Measurements from ENCODE around the gene TOX2.

The TOX2 gene

GRCh38 chr20:44002861-44003260, 88.2 kb downstream of the TOX2 start:
- in situ Hi-C loops (cut with HindIII; ENCODE audit: low sequenced_read_pairs): no loop called here
- no peak overlapping the region for H3K4me3 ChIP-seq (ENCODE audit: low read depth, low read length)
- no peak for TF ChIP-seq CTCF (IDR thresholded peaks at IDR 0.05; ENCODE audit: low read depth, low read length, missing control alignments)
- no peak for DNase-seq (ENCODE audit: low read depth)

GRCh38 chr20:44003609-44004008, 89.0 kb downstream of the TOX2 start:
- H3K4me3 ChIP-seq (ENCODE audit: low read depth, low read length): no peak overlapping the region
- DNase-seq (ENCODE audit: low read depth): no peak
- in situ Hi-C loops (cut with HindIII; ENCODE audit: low sequenced_read_pairs): no loop called here
- no peak for TF ChIP-seq CTCF (IDR thresholded peaks at IDR 0.05; ENCODE audit: low read depth, low read length, missing control alignments)

- in situ Hi-C loops (cut with HindIII; ENCODE audit: low sequenced_read_pairs): no loop called here
- H3K4me3 ChIP-seq (ENCODE audit: low read depth, low read length): no peak overlapping the region
- no peak for DNase-seq (ENCODE audit: low read depth)
- no peak for TF ChIP-seq CTCF (IDR thresholded peaks at IDR 0.05; ENCODE audit: low read depth, low read length, missing control alignments)
Observed at GRCh38 chr20:44004306-44004915, 89.8 kb downstream of the TOX2 start.

- TF ChIP-seq CTCF (IDR thresholded peaks at IDR 0.05; ENCODE audit: low read depth, low read length, missing control alignments): no peak
- in situ Hi-C loops (cut with HindIII; ENCODE audit: low sequenced_read_pairs): no loop called here
- DNase-seq (ENCODE audit: low read depth): no peak
Observed at GRCh38 chr20:44005661-44006060, 91.0 kb downstream of the TOX2 start.

GRCh38 chr20:44006126-44006525, 91.5 kb downstream of the TOX2 start:
- no peak overlapping the region for H3K4me3 ChIP-seq (ENCODE audit: low read depth, low read length)
- in situ Hi-C loops (cut with HindIII; ENCODE audit: low sequenced_read_pairs): no loop called here
- TF ChIP-seq CTCF (IDR thresholded peaks at IDR 0.05; ENCODE audit: low read depth, low read length, missing control alignments): no peak
- no peak for DNase-seq (ENCODE audit: low read depth)

More at GRCh38 chr20:44005661-44006060, 91.0 kb downstream of the TOX2 start:
- H3K4me3 ChIP-seq (ENCODE audit: low read depth, low read length): no peak overlapping the region

GRCh38 chr20:44006578-44006977, 91.9 kb downstream of the TOX2 start:
- DNase-seq (ENCODE audit: low read depth): no peak
- TF ChIP-seq CTCF (IDR thresholded peaks at IDR 0.05; ENCODE audit: low read depth, low read length, missing control alignments): no peak
- in situ Hi-C loops (cut with HindIII; ENCODE audit: low sequenced_read_pairs): no loop called here
- H3K4me3 ChIP-seq (ENCODE audit: low read depth, low read length): no peak overlapping the region

Measured in astrocyte of the cerebellum (primary cell).